ENCODE data around the gene SKOR1.

The SKOR1 gene

GRCh38 chr15:67836477-67836876, 11.2 kb downstream of the SKOR1 start:
- Histone ChIP-seq H3K4me3 (ENCODE audit: low read length) (peak overlapping the region; percentile 55; the same call in 1 of the 2 replicates), H3K9ac (ENCODE audit: low read depth, low read length) (no peak overlapping the region), H3K27me3 (ENCODE audit: insufficient read depth, low read length) (peaks cover 92% of the 10 kb centered on the region), H3K36me3 (ENCODE audit: insufficient read depth, low read depth, low read length) (no peaks in the 10 kb centered on the region), H3K9me3 (ENCODE audit: insufficient read depth, low read depth, low read length) (no peaks in the 10 kb centered on the region; the same call in 1 of the 2 replicates), H3K27ac (ENCODE audit: low read length) (no peak overlapping the region), H3K4me1 (ENCODE audit: insufficient read depth, low read length) (peaks cover 22% of the 10 kb centered on the region)

- H3K4me1 ChIP-seq (ENCODE audit: insufficient read depth, low read length), result peaks cover 22% of the 10 kb centered on the region
- H3K4me3 ChIP-seq (ENCODE audit: low read length), result no peak overlapping the region
- H3K9ac ChIP-seq (ENCODE audit: low read depth, low read length), result no peak overlapping the region
- no peak overlapping the region for H3K27ac ChIP-seq (ENCODE audit: low read length)
- no peaks in the 10 kb centered on the region for H3K9me3 ChIP-seq (ENCODE audit: insufficient read depth, low read depth, low read length)
- H3K36me3 ChIP-seq (ENCODE audit: insufficient read depth, low read depth, low read length), result no peaks in the 10 kb centered on the region
- H3K27me3 ChIP-seq (ENCODE audit: insufficient read depth, low read length), result peaks cover 90% of the 10 kb centered on the region
These were observed 11.6 kb downstream of the SKOR1 start for GRCh38 chr15:67836955-67837354.

GRCh38 chr15:67838789-67839332, 13.6 kb downstream of the SKOR1 start:
- Histone ChIP-seq H3K27ac (ENCODE audit: low read length) (no peak overlapping the region), H3K4me1 (ENCODE audit: insufficient read depth, low read length) (peaks cover 18% of the 10 kb centered on the region), H3K27me3 (ENCODE audit: insufficient read depth, low read length) (peaks cover 71% of the 10 kb centered on the region), H3K36me3 (ENCODE audit: insufficient read depth, low read depth, low read length) (no peaks in the 10 kb centered on the region), H3K9me3 (ENCODE audit: insufficient read depth, low read depth, low read length) (no peaks in the 10 kb centered on the region), H3K9ac (ENCODE audit: low read depth, low read length) (no peak overlapping the region; the same call in 1 of the 2 replicates), H3K4me3 (ENCODE audit: low read length) (peak overlapping the region; percentile 86)

GRCh38 chr15:67839499-67839928, 14.2 kb downstream of the SKOR1 start:
- Histone ChIP-seq H3K9me3 (ENCODE audit: insufficient read depth, low read depth, low read length) (no peaks in the 10 kb centered on the region), H3K36me3 (ENCODE audit: insufficient read depth, low read depth, low read length) (no peaks in the 10 kb centered on the region), H3K4me3 (ENCODE audit: low read length) (peak overlapping the region; percentile 86), H3K4me1 (ENCODE audit: insufficient read depth, low read length) (peaks cover 24% of the 10 kb centered on the region), H3K27me3 (ENCODE audit: insufficient read depth, low read length) (peaks cover 65% of the 10 kb centered on the region), H3K27ac (ENCODE audit: low read length) (no peak overlapping the region), H3K9ac (ENCODE audit: low read depth, low read length) (peak overlapping the region; percentile 86; the same call in 1 of the 2 replicates)

GRCh38 chr15:67839929-67840748, 14.8 kb downstream of the SKOR1 start, which contains the start of gene RNU6-1:
TSS of gene RNU6-1 (minus strand) at chr15:67840045.
- Histone ChIP-seq H3K4me1 (ENCODE audit: insufficient read depth, low read length) (peaks cover 24% of the 10 kb centered on the region), H3K27ac (ENCODE audit: low read length) (peak within 1 kb of the TSS; percentile 2), H3K9me3 (ENCODE audit: insufficient read depth, low read depth, low read length) (no peaks in the 10 kb centered on the region), H3K4me3 (ENCODE audit: low read length) (peak within 1 kb of the TSS; percentile 86), H3K36me3 (ENCODE audit: insufficient read depth, low read depth, low read length) (no peaks in the 10 kb centered on the region), H3K27me3 (ENCODE audit: insufficient read depth, low read length) (peaks cover 58% of the 10 kb centered on the region), H3K9ac (ENCODE audit: low read depth, low read length) (peak within 1 kb of the TSS; percentile 86)

GRCh38 chr15:67840749-67841512, 15.6 kb downstream of the SKOR1 start:
- peaks cover 50% of the 10 kb centered on the region for H3K27me3 ChIP-seq (ENCODE audit: insufficient read depth, low read length)
- no peaks in the 10 kb centered on the region for H3K36me3 ChIP-seq (ENCODE audit: insufficient read depth, low read depth, low read length)
- peaks cover 24% of the 10 kb centered on the region for H3K4me1 ChIP-seq (ENCODE audit: insufficient read depth, low read length)
- H3K27ac ChIP-seq (ENCODE audit: low read length), result no peak overlapping the region
- H3K9me3 ChIP-seq (ENCODE audit: insufficient read depth, low read depth, low read length), result no peaks in the 10 kb centered on the region
- peak overlapping the region; percentile 86; the same call in 1 of the 2 replicates for H3K9ac ChIP-seq (ENCODE audit: low read depth, low read length)
- H3K4me3 ChIP-seq (ENCODE audit: low read length), result peak overlapping the region; percentile 86

- no peak overlapping the region for H3K27ac ChIP-seq (ENCODE audit: low read length)
- H3K4me1 ChIP-seq (ENCODE audit: insufficient read depth, low read length), result peaks cover 24% of the 10 kb centered on the region
- H3K9ac ChIP-seq (ENCODE audit: low read depth, low read length), result no peak overlapping the region
- peaks cover 45% of the 10 kb centered on the region for H3K27me3 ChIP-seq (ENCODE audit: insufficient read depth, low read length)
- peak overlapping the region; percentile 86 for H3K4me3 ChIP-seq (ENCODE audit: low read length)
- no peaks in the 10 kb centered on the region for H3K36me3 ChIP-seq (ENCODE audit: insufficient read depth, low read depth, low read length)
- H3K9me3 ChIP-seq (ENCODE audit: insufficient read depth, low read depth, low read length), result no peaks in the 10 kb centered on the region
These were observed 16.1 kb downstream of the SKOR1 start for GRCh38 chr15:67841513-67841762.

- Histone ChIP-seq H3K9ac (ENCODE audit: low read depth, low read length) (no peak overlapping the region), H3K27me3 (ENCODE audit: insufficient read depth, low read length) (peaks cover 29% of the 10 kb centered on the region)
These were observed 17.8 kb downstream of the SKOR1 start for GRCh38 chr15:67843092-67843501.

GRCh38 chr15:67843571-67844387, 18.5 kb downstream of the SKOR1 start:
- Histone ChIP-seq H3K9me3 (ENCODE audit: insufficient read depth, low read depth, low read length) (no peaks in the 10 kb centered on the region), H3K27me3 (ENCODE audit: insufficient read depth, low read length) (peaks cover 22% of the 10 kb centered on the region), H3K9ac (ENCODE audit: low read depth, low read length) (peak overlapping the region; percentile 28; the same call in 1 of the 2 replicates), H3K4me3 (ENCODE audit: low read length) (0 out of 2 replicates have a peak overlapping the region, but pooled peaks have one; percentile 20), H3K4me1 (ENCODE audit: insufficient read depth, low read length) (peaks cover 20% of the 10 kb centered on the region), H3K27ac (ENCODE audit: low read length) (no peak overlapping the region), H3K36me3 (ENCODE audit: insufficient read depth, low read depth, low read length) (no peaks in the 10 kb centered on the region)

More at GRCh38 chr15:67843092-67843501, 17.8 kb downstream of the SKOR1 start:
- 0 out of 2 replicates have a peak overlapping the region, but pooled peaks have one; percentile 20 for H3K4me3 ChIP-seq (ENCODE audit: low read length)
- peaks cover 20% of the 10 kb centered on the region for H3K4me1 ChIP-seq (ENCODE audit: insufficient read depth, low read length)
- no peaks in the 10 kb centered on the region for H3K36me3 ChIP-seq (ENCODE audit: insufficient read depth, low read depth, low read length)
- H3K9me3 ChIP-seq (ENCODE audit: insufficient read depth, low read depth, low read length), result no peaks in the 10 kb centered on the region
- H3K27ac ChIP-seq (ENCODE audit: low read length), result no peak overlapping the region

GRCh38 chr15:67845974-67846373, 20.7 kb downstream of the SKOR1 start:
- H3K36me3 ChIP-seq (ENCODE audit: insufficient read depth, low read depth, low read length), result no peaks in the 10 kb centered on the region
- no peak overlapping the region for H3K4me3 ChIP-seq (ENCODE audit: low read length)
- H3K9ac ChIP-seq (ENCODE audit: low read depth, low read length), result no peak overlapping the region
- H3K27me3 ChIP-seq (ENCODE audit: insufficient read depth, low read length), result peaks cover 8% of the 10 kb centered on the region; the same call in 1 of the 2 replicates
- no peak overlapping the region for H3K27ac ChIP-seq (ENCODE audit: low read length)
- no peaks in the 10 kb centered on the region for H3K9me3 ChIP-seq (ENCODE audit: insufficient read depth, low read depth, low read length)
- peaks cover 17% of the 10 kb centered on the region for H3K4me1 ChIP-seq (ENCODE audit: insufficient read depth, low read length)

GRCh38 chr15:67849538-67849937, 24.2 kb downstream of the SKOR1 start:
- no peak overlapping the region for H3K27ac ChIP-seq (ENCODE audit: low read length)
- H3K9ac ChIP-seq (ENCODE audit: low read depth, low read length), result no peak overlapping the region
- H3K4me1 ChIP-seq (ENCODE audit: insufficient read depth, low read length), result peaks cover 5% of the 10 kb centered on the region; the same call in 1 of the 2 replicates

More at GRCh38 chr15:67849538-67849937, 24.2 kb downstream of the SKOR1 start:
- Histone ChIP-seq H3K9me3 (ENCODE audit: insufficient read depth, low read depth, low read length) (no peaks in the 10 kb centered on the region), H3K27me3 (ENCODE audit: insufficient read depth, low read length) (no peaks in the 10 kb centered on the region), H3K36me3 (ENCODE audit: insufficient read depth, low read depth, low read length) (no peaks in the 10 kb centered on the region), H3K4me3 (ENCODE audit: low read length) (no peak overlapping the region)

All from iPS-20b (cell line).